GM23248 (cell line): ENCODE data around the gene APOOL. TPM values are rescaled to one million over a fixed set of nuclear protein-coding genes. Genes with fewer than 3 reads are reported as not detected.

ENCODE experiments used
- DNase-seq: peaks from one replicate; pipeline ENCODE4 v3.0.0-alpha.2; 2015
- H2AFZ ChIP-seq: fragments of 200-600 bp; sonication (generic); 2 replicates; pipeline ENCODE4 v1.6.1; 2016; ENCODE audit warnings: antibody characterized with exemption
- H3F3A ChIP-seq: fragments of 200-600 bp; sonication (generic); 2 replicates; pipeline ENCODE4 v1.6.1; 2016; ENCODE audit warnings: mild to moderate bottlenecking, antibody characterized with exemption, mixed run types; ENCODE audit not compliant: insufficient read depth
- H3K27ac ChIP-seq: fragments of 200-600 bp; sonication (generic); 2 replicates; pipeline ENCODE4 v1.5.1; 2016; ENCODE audit warnings: mild to moderate bottlenecking
- H3K27me3 ChIP-seq: fragments of 200-600 bp; sonication (generic); replicated peaks from 2 replicates; pipeline ENCODE4 v1.6.1; 2016; ENCODE audit warnings: mild to moderate bottlenecking; ENCODE audit not compliant: insufficient read depth
- H3K36me3 ChIP-seq: fragments of 200-600 bp; sonication (generic); 2 replicates; pipeline ENCODE4 v1.6.1; 2016; ENCODE audit warnings: low read depth, mild to moderate bottlenecking
- H3K4me1 ChIP-seq: fragments of 200-600 bp; sonication (generic); 2 replicates; pipeline ENCODE4 v1.6.1; 2016; ENCODE audit warnings: mild to moderate bottlenecking; ENCODE audit not compliant: insufficient read depth
- H3K4me2 ChIP-seq: fragments of 200-600 bp; sonication (generic); one replicate; pipeline ENCODE4 v1.6.1; 2016; ENCODE audit warnings: mild to moderate bottlenecking; ENCODE audit not compliant: unreplicated experiment
- H3K4me3 ChIP-seq: fragments of 200-600 bp; sonication (generic); 2 replicates; pipeline ENCODE4 v1.5.1; 2016; ENCODE audit warnings: mild to moderate bottlenecking
- H3K79me2 ChIP-seq: fragments of 200-600 bp; sonication (generic); 2 replicates; pipeline ENCODE4 v1.6.1; 2016; ENCODE audit warnings: mild to moderate bottlenecking; ENCODE audit not compliant: insufficient read depth
- H3K9ac ChIP-seq: fragments of 200-600 bp; sonication (generic); 2 replicates; pipeline ENCODE4 v1.6.1; 2016; ENCODE audit warnings: mild to moderate bottlenecking
- H3K9me2 ChIP-seq: fragments of 200-600 bp; sonication (generic); 2 replicates; pipeline ENCODE4 v1.6.1; 2016; ENCODE audit warnings: mixed run types, mild to moderate bottlenecking, moderate library complexity; ENCODE audit not compliant: insufficient read depth
- H3K9me3 ChIP-seq: fragments of 200-600 bp; sonication (generic); one replicate; pipeline ENCODE4 v1.6.1; 2017; ENCODE audit warnings: low read depth
- H4K20me1 ChIP-seq: fragments of 200-600 bp; sonication (generic); 2 replicates; pipeline ENCODE4 v1.6.0; 2016; ENCODE audit not compliant: insufficient read depth
- EZH2 ChIP-seq: fragments of 200-600 bp; sonication (generic); IDR thresholded peaks from 2 replicates; pipeline ENCODE4 v1.6.1; 2018; ENCODE audit warnings: antibody characterized with exemption, mild to moderate bottlenecking; ENCODE audit not compliant: insufficient read depth, poor library complexity, severe bottlenecking
- EZH2phosphoT487 ChIP-seq: fragments of 200-600 bp; sonication (generic); IDR thresholded peaks from 2 replicates; pipeline ENCODE4 v1.6.1; 2018; ENCODE audit warnings: antibody characterized with exemption, moderate library complexity, mild to moderate bottlenecking, low read depth; ENCODE audit not compliant: insufficient read depth
- WGBS, 2 experiments: methylation state at CpG; one replicate each; pipeline ENCODE4 v1.1.6; 2015 to 2017; ENCODE audit warnings: low lambda C conversion rate in 2 of 2, low coverage in 1 of 2; ENCODE audit errors: missing lambda C conversion rate in 2 of 2; 5-methylcytosine and 5-hydroxymethylcytosine counted together
- in situ Hi-C: fragments of 300-500 bp; cut with MboI; formaldehyde crosslinking; loops from 2 replicates; pipeline ENCODE4 v1.15.0; 2020
- polyA plus RNA-seq: library from polyadenylated mRNA; unstranded; fragments of >200 nt; fragmentation: Nextera tagmentation; extraction: Ambion mirVana; gene quantifications from 2 replicates; pipeline ENCODE4 v1.2.1, GENCODE V29; 2016
- total RNA-seq: library from RNA; depleted of rRNA; stranded (reverse); fragments of >200 nt; shearing (Covaris generic); gene quantifications from 2 replicates; pipeline ENCODE4 v1.2.3, GENCODE V29; 2014

APOOL gene
- total and polyA plus RNA-seq, 2 experiments from 2014 or later: 5.8 to 11.3 TPM

DNA sequence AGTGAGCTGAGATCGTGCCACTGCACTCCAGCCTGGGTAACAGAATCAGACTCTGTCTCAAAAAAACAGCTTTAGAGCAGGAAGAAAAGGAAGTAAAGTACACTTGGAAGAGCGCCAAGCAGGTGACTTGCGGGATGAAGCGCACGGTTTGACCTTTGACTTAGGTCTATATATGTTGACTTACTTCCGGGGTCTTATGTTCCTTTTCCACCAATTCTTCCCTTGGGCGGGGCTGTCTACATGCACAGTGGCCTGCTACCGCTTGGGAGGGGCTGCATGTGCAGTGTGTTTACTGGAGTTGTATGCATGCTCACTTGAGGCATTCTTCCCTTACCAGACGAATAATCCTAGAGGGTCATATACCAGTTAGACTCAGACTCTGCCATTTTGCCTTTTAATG, 108.6 kb downstream of the APOOL start:
- H3K4me3 ChIP-seq: no peak overlapping the region
- no peak overlapping the region for H3K27ac ChIP-seq
- no peaks in the 10 kb centered on the region for H4K20me1 ChIP-seq
- TF ChIP-seq EZH2phosphoT487 (no peak), EZH2 (no peak)
- no peak overlapping the region for H3K9ac ChIP-seq
- 43% methylated on average over 6 to 8 of the region's 9 CpGs for WGBS, 2 experiments
- H3K4me2 ChIP-seq: no peak overlapping the region
- H3K36me3 ChIP-seq: no peaks in the 10 kb centered on the region
- no peaks in the 10 kb centered on the region for H3K9me3 ChIP-seq
- no peaks in the 10 kb centered on the region for H3K9me2 ChIP-seq
- in situ Hi-C loops: loop anchor here (25.0 kb wide), 1 partner anchor 425 kb away; no protein-coding TSS in a partner anchor
- H3F3A ChIP-seq: no peaks in the 10 kb centered on the region
- DNase-seq: no peak
- no peak overlapping the region for H2AFZ ChIP-seq
- no peaks in the 10 kb centered on the region for H3K4me1 ChIP-seq
- no peaks in the 10 kb centered on the region for H3K27me3 ChIP-seq
- no peaks in the 10 kb centered on the region for H3K79me2 ChIP-seq

- Histone ChIP-seq H3K36me3 (no peaks in the 10 kb centered on the region), H3K9me3 (no peaks in the 10 kb centered on the region), H3F3A (no peaks in the 10 kb centered on the region), H2AFZ (no peak overlapping the region), H3K79me2 (no peaks in the 10 kb centered on the region), H4K20me1 (no peaks in the 10 kb centered on the region), H3K27ac (no peak overlapping the region), H3K4me1 (no peaks in the 10 kb centered on the region), H3K4me3 (no peak overlapping the region), H3K9me2 (no peaks in the 10 kb centered on the region), H3K4me2 (no peak overlapping the region), H3K27me3 (no peaks in the 10 kb centered on the region), H3K9ac (no peak overlapping the region)
- in situ Hi-C loops: loop anchor here (25.0 kb wide), 1 partner anchor 424 kb away; no protein-coding TSS in a partner anchor
- TF ChIP-seq EZH2 (no peak), EZH2phosphoT487 (no peak)
- 26 to 27% methylated on average over 2 of the region's 2 CpGs for WGBS, 2 experiments
- no peak for DNase-seq
Observed at GRCh38 chrX:85113746-85114145, 110.1 kb downstream of the APOOL start.

GRCh38 chrX:85114171-85114570, 110.5 kb downstream of the APOOL start:
- no peaks in the 10 kb centered on the region for H3F3A ChIP-seq
- H3K79me2 ChIP-seq: no peaks in the 10 kb centered on the region
- H3K9ac ChIP-seq: no peak overlapping the region
- no peaks in the 10 kb centered on the region for H3K36me3 ChIP-seq
- no peak for TF ChIP-seq EZH2phosphoT487
- TF ChIP-seq EZH2: no peak
- H3K9me2 ChIP-seq: no peaks in the 10 kb centered on the region
- no peak overlapping the region for H3K4me3 ChIP-seq
- H3K4me2 ChIP-seq: no peak overlapping the region
- no peaks in the 10 kb centered on the region for H4K20me1 ChIP-seq
- H3K27ac ChIP-seq: no peak overlapping the region
- WGBS, 2 experiments: 34 to 44% methylated on average over 3 of the region's 3 CpGs
- no peaks in the 10 kb centered on the region for H3K27me3 ChIP-seq
- no peaks in the 10 kb centered on the region for H3K4me1 ChIP-seq
- no peak for DNase-seq
- H2AFZ ChIP-seq: no peak overlapping the region
- no peaks in the 10 kb centered on the region for H3K9me3 ChIP-seq
- in situ Hi-C loops: loop anchor here (25.0 kb wide), 1 partner anchor 423 kb away; no protein-coding TSS in a partner anchor

DNA sequence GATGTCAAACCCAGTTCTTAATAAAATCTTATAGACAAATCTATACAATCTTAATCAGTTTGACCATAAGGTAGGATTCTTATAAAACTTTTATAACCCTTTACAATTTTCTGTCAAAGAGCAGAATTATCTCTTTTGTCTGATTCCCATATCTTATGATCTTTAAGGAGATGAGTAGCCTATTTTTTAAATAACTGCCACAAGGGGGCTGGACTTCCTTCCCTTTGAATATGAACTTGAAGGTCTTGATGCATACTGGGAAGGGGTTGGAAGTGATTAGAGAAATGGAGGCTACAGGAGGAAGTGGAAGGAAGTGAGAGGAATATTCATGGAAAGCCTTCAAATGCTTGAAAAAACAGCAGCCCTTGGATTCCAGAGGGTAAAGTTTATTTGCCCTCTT, 111.1 kb downstream of the APOOL start:
- in situ Hi-C loops: loop anchor here (25.0 kb wide), 1 partner anchor 423 kb away; no protein-coding TSS in a partner anchor
- no peak for TF ChIP-seq EZH2
- TF ChIP-seq EZH2phosphoT487: no peak

GRCh38 chrX:85115252-85115651, 111.6 kb downstream of the APOOL start:
- no peak overlapping the region for H3K9ac ChIP-seq
- no peak overlapping the region for H3K27ac ChIP-seq
- no peaks in the 10 kb centered on the region for H3K36me3 ChIP-seq
- H3K27me3 ChIP-seq: no peaks in the 10 kb centered on the region
- no peak for TF ChIP-seq EZH2
- TF ChIP-seq EZH2phosphoT487: no peak
- H3K4me3 ChIP-seq: no peak overlapping the region
- DNase-seq: no peak
- in situ Hi-C loops: loop anchor here (25.0 kb wide), 1 partner anchor 422 kb away; no protein-coding TSS in a partner anchor
- no peaks in the 10 kb centered on the region for H4K20me1 ChIP-seq
- H3K4me1 ChIP-seq: no peaks in the 10 kb centered on the region
- H3K79me2 ChIP-seq: no peaks in the 10 kb centered on the region
- no peaks in the 10 kb centered on the region for H3K9me3 ChIP-seq
- no peak overlapping the region for H3K4me2 ChIP-seq
- 0 to 9% methylated on average over 1 of the region's 1 CpG for WGBS, 2 experiments
- no peaks in the 10 kb centered on the region for H3K9me2 ChIP-seq
- no peaks in the 10 kb centered on the region for H3F3A ChIP-seq
- H2AFZ ChIP-seq: no peak overlapping the region

More for the DNA sequence above, 111.1 kb downstream of the APOOL start:
- no peaks in the 10 kb centered on the region for H4K20me1 ChIP-seq
- H3K36me3 ChIP-seq: no peaks in the 10 kb centered on the region
- H3F3A ChIP-seq: no peaks in the 10 kb centered on the region
- H3K79me2 ChIP-seq: no peaks in the 10 kb centered on the region
- no peaks in the 10 kb centered on the region for H3K9me2 ChIP-seq
- no peak overlapping the region for H3K27ac ChIP-seq
- no peaks in the 10 kb centered on the region for H3K4me1 ChIP-seq
- no peak overlapping the region for H3K9ac ChIP-seq
- no peak overlapping the region for H2AFZ ChIP-seq
- H3K4me3 ChIP-seq: no peak overlapping the region
- DNase-seq: no peak
- no peak overlapping the region for H3K4me2 ChIP-seq
- H3K27me3 ChIP-seq: no peaks in the 10 kb centered on the region
- H3K9me3 ChIP-seq: no peaks in the 10 kb centered on the region
